Trophoblast cell (in vitro differentiated cells and primary cell): ENCODE measurements around the gene HTT.

Experiments
- DNase-seq, 2 donors: peaks; one replicate each; pipeline ENCODE4 v3.0.0-alpha.2; 2016
- H2AFZ ChIP-seq: 2 replicates; pipeline ENCODE4 v1.6.1; 2013; ENCODE audit warnings: low read length, moderate library complexity, mild to moderate bottlenecking; ENCODE audit not compliant: insufficient read depth, poor library complexity
- H2AK5ac ChIP-seq: 2 replicates; pipeline ENCODE4 v1.6.1; 2013; ENCODE audit warnings: mild to moderate bottlenecking, low read length
- H2BK120ac ChIP-seq: 2 replicates; pipeline ENCODE4 v1.6.1; 2013; ENCODE audit warnings: low read length, mild to moderate bottlenecking, moderate library complexity; ENCODE audit not compliant: insufficient read depth, poor library complexity
- H2BK12ac ChIP-seq: 2 replicates; pipeline ENCODE4 v1.6.1; 2013; ENCODE audit warnings: mild to moderate bottlenecking, low read length, moderate library complexity
- H2BK5ac ChIP-seq: 2 replicates; pipeline ENCODE4 v1.6.1; 2013; ENCODE audit warnings: low read length, low read depth, moderate library complexity, mild to moderate bottlenecking; ENCODE audit not compliant: poor library complexity
- H3K14ac ChIP-seq: 2 replicates; pipeline ENCODE4 v1.6.1; 2013; ENCODE audit warnings: mild to moderate bottlenecking, low read length
- H3K18ac ChIP-seq: 2 replicates; pipeline ENCODE4 v1.6.1; 2013; ENCODE audit warnings: mild to moderate bottlenecking, low read length
- H3K23ac ChIP-seq: 2 replicates; pipeline ENCODE4 v1.6.1; 2013; ENCODE audit warnings: low read length
- H3K27ac ChIP-seq: 2 replicates; pipeline ENCODE4 v1.5.1; 2013; ENCODE audit warnings: low read depth, mild to moderate bottlenecking, inconsistent platforms, low read length, moderate library complexity
- H3K27me3 ChIP-seq: 2 replicates; pipeline ENCODE4 v1.6.1; 2013; ENCODE audit warnings: inconsistent platforms, mild to moderate bottlenecking, low read length, moderate library complexity; ENCODE audit not compliant: insufficient read depth
- H3K36me3 ChIP-seq, 2 experiments: 1 replicate in 1 of 2; 2 replicates in 1 of 2; pipeline ENCODE4 v1.6.1; 2013; ENCODE audit warnings: low read length in 2 of 2, mild to moderate bottlenecking in 2 of 2, moderate library complexity in 1 of 2; ENCODE audit not compliant: insufficient read depth in 2 of 2, control insufficient read depth in 1 of 2
- H3K4ac ChIP-seq: 2 replicates; pipeline ENCODE4 v1.6.1; 2013; ENCODE audit warnings: low read depth, mild to moderate bottlenecking, low read length, moderate library complexity
- H3K4me1 ChIP-seq, 2 experiments: 1 replicate in 1 of 2; 2 replicates in 1 of 2; pipeline ENCODE4 v1.6.1; 2013; ENCODE audit warnings: low read length in 2 of 2, mild to moderate bottlenecking in 2 of 2, moderate library complexity in 1 of 2; ENCODE audit not compliant: insufficient read depth in 2 of 2, control insufficient read depth in 1 of 2
- H3K4me2 ChIP-seq: 2 replicates; pipeline ENCODE4 v1.6.1; 2013; ENCODE audit warnings: inconsistent platforms, mild to moderate bottlenecking, low read length, moderate library complexity
- H3K4me3 ChIP-seq: 2 replicates; pipeline ENCODE4 v1.5.1; 2013; ENCODE audit warnings: mild to moderate bottlenecking, low read depth, low read length, inconsistent platforms
- H3K79me1 ChIP-seq: one replicate; pipeline ENCODE4 v1.6.1; 2013; ENCODE audit warnings: low read length
- H3K79me2 ChIP-seq: 2 replicates; pipeline ENCODE4 v1.6.1; 2013; ENCODE audit warnings: low read length, mild to moderate bottlenecking; ENCODE audit not compliant: control insufficient read depth, insufficient read depth, poor library complexity
- H3K9ac ChIP-seq: 2 replicates; pipeline ENCODE4 v1.6.1; 2013; ENCODE audit warnings: mild to moderate bottlenecking, low read length
- H3K9me3 ChIP-seq: 2 replicates; pipeline ENCODE4 v1.6.1; 2013; ENCODE audit warnings: low read depth, mild to moderate bottlenecking, control low read depth, inconsistent platforms, low read length; ENCODE audit not compliant: insufficient read depth
- H4K12ac ChIP-seq: 2 replicates; pipeline ENCODE4 v1.6.1; 2013; ENCODE audit warnings: low read depth, mild to moderate bottlenecking, low read length, moderate library complexity
- H4K8ac ChIP-seq: 2 replicates; pipeline ENCODE4 v1.6.1; 2013; ENCODE audit warnings: low read depth, mild to moderate bottlenecking, low read length, moderate library complexity
- H4K91ac ChIP-seq: one replicate; pipeline ENCODE4 v1.6.1; 2013; ENCODE audit warnings: low read depth, mild to moderate bottlenecking, low read length, moderate library complexity
- WGBS: extraction: QIAGEN DNeasy Blood & Tissue Kit; methylation state at CpG from one replicate; pipeline ENCODE4 v1.1.7; 2013; ENCODE audit warnings: missing lambda C conversion rate; ENCODE audit not compliant: insufficient read length, insufficient coverage; ENCODE audit errors: extremely low coverage; 5-methylcytosine and 5-hydroxymethylcytosine counted together

Gene HTT

GRCh38 chr4:3218824-3219760 is 144.6 kb downstream of the HTT start:
- Histone ChIP-seq H2AK5ac (no peak overlapping the region), H3K36me3 (peaks cover 57 to 74% of the 10 kb centered on the region in 2 experiments), H2AFZ (no peak overlapping the region), H3K27ac (no peak overlapping the region), H3K9ac (no peak overlapping the region), H3K23ac (no peak overlapping the region), H3K9me3 (no peaks in the 10 kb centered on the region), H4K91ac (no peak overlapping the region), H2BK120ac (no peak overlapping the region), H4K8ac (no peak overlapping the region), H3K4me3 (no peak overlapping the region), H3K4me1 (peaks cover 0 to 4% of the 10 kb centered on the region in 2 experiments), H4K12ac (no peak overlapping the region), H3K4ac (no peak overlapping the region), H3K27me3 (no peaks in the 10 kb centered on the region), H2BK5ac (no peak overlapping the region), H2BK12ac (no peak overlapping the region), H3K4me2 (no peak overlapping the region), H3K14ac (no peak overlapping the region), H3K79me1 (no peaks in the 10 kb centered on the region), H3K18ac (no peak overlapping the region), H3K79me2 (no peaks in the 10 kb centered on the region)
- DNase-seq, result peak; percentile 29 to 68
- WGBS, result no CpG with 5 or more reads among the region's 20 CpGs

DNA sequence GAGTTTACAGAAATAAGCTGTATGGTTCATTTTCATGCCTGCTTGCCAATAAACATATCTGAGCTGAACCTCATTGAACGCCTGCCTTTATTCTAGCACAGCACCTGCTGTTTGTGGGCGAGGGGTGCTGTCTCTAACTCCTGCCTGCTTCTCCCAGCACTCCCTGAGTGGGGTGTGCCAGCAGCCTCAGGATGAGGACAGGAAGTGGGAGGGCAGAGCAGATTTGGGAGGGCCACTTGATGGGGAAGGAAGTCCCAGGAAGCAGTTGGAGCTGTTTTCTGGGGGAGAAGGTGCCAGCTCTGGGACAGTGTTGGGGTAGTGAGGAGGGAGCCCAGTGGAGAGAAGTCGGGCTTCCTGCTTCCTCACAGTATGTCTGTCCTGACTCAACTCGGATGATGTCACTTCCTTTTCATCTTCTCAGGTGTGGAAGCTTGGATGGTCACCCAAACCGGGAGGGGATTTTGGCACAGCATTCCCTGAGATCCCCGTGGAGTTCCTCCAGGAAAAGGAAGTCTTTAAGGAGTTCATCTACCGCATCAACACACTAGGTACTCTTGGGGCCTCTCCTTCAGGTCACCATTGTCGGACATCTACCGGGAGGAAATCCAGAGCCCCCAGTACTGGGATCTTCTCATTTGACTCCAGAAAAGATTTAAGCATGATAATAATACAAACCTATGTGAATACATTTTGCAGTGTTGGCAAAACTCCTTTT is 145.4 kb downstream of the HTT start:
- H3K79me1 ChIP-seq, result no peaks in the 10 kb centered on the region
- H4K91ac ChIP-seq, result no peak overlapping the region
- no peak overlapping the region for H3K4ac ChIP-seq
- H4K12ac ChIP-seq, result no peak overlapping the region
- no peak overlapping the region for H3K18ac ChIP-seq
- H3K23ac ChIP-seq, result no peak overlapping the region
- no CpG with 5 or more reads among the region's 9 CpGs for WGBS
- no peak overlapping the region for H3K14ac ChIP-seq
- H2BK12ac ChIP-seq, result no peak overlapping the region
- H2AFZ ChIP-seq, result no peak overlapping the region
- H3K9me3 ChIP-seq, result no peaks in the 10 kb centered on the region
- H2BK5ac ChIP-seq, result no peak overlapping the region
- H3K4me3 ChIP-seq, result no peak overlapping the region
- no peaks in the 10 kb centered on the region for H3K27me3 ChIP-seq
- no peak overlapping the region for H3K9ac ChIP-seq
- H3K79me2 ChIP-seq, result no peaks in the 10 kb centered on the region
- no peak for DNase-seq
- H2BK120ac ChIP-seq, result no peak overlapping the region
- H4K8ac ChIP-seq, result no peak overlapping the region
- H3K4me1 ChIP-seq, result peaks cover 0 to 4% of the 10 kb centered on the region in 2 experiments
- H3K4me2 ChIP-seq, result no peak overlapping the region
- H3K36me3 ChIP-seq, result peaks cover 62 to 80% of the 10 kb centered on the region in 2 experiments
- no peak overlapping the region for H2AK5ac ChIP-seq
- H3K27ac ChIP-seq, result no peak overlapping the region

DNA sequence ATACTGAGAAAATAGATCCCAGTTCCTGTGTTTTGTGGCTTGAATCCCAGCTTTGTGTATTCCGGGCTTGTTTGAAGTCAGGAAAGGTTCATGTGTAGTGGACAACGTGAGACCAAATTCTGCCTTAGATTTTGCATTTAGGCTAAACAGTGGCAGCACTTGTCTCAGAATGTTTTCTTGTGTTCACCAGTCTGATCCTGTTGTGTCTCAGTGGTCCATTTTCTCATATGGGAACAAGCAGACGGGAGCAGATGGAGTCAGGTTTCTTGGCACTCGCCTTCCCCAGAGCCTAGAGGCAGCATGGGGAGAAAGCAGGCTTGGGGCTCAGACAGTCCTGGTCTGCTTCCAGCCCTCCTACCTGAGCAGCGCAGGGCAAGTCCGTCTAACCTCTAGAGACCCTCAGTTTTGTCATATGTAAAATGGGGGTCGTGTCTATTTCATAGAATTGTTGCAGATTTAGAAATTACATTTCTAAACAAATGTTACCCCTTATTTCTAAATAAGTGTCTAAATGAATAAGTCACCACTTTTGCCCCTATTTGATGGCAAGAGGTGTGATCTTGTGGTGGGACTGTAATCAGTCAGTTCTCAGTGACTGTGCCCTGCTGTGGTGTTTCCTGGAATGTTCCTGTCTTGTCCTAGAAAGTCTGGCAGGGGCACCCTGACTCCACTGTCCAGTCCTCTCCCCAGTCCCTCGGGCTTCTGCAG is 146.1 kb downstream of the HTT start:
- Histone ChIP-seq H3K9me3 (no peaks in the 10 kb centered on the region), H4K8ac (no peak overlapping the region), H2BK120ac (no peak overlapping the region), H3K23ac (no peak overlapping the region), H2AFZ (no peak overlapping the region), H3K36me3 (peaks cover 66 to 82% of the 10 kb centered on the region in 2 experiments), H3K27me3 (no peaks in the 10 kb centered on the region), H3K9ac (no peak overlapping the region), H3K18ac (no peak overlapping the region), H3K14ac (no peak overlapping the region), H2AK5ac (no peak overlapping the region), H3K79me1 (no peaks in the 10 kb centered on the region), H4K91ac (no peak overlapping the region), H2BK5ac (no peak overlapping the region), H3K27ac (no peak overlapping the region), H3K79me2 (no peaks in the 10 kb centered on the region), H4K12ac (no peak overlapping the region), H2BK12ac (no peak overlapping the region), H3K4me3 (no peak overlapping the region), H3K4ac (no peak overlapping the region), H3K4me2 (no peak overlapping the region), H3K4me1 (no peaks in the 10 kb centered on the region)
- no peak for DNase-seq
- whole genome bisulfite sequencing, result no CpG with 5 or more reads among the region's 8 CpGs

GRCh38 chr4:3221184-3221494 is 146.7 kb downstream of the HTT start:
- Histone ChIP-seq H3K9me3 (no peaks in the 10 kb centered on the region), H2BK12ac (no peak overlapping the region), H3K18ac (no peak overlapping the region), H3K4me3 (no peak overlapping the region), H3K23ac (no peak overlapping the region), H3K79me2 (no peaks in the 10 kb centered on the region), H2BK5ac (no peak overlapping the region), H3K79me1 (no peaks in the 10 kb centered on the region), H3K36me3 (peaks cover 66 to 81% of the 10 kb centered on the region in 2 experiments), H4K12ac (no peak overlapping the region), H3K27ac (no peak overlapping the region), H3K14ac (no peak overlapping the region), H3K4ac (no peak overlapping the region), H3K4me1 (no peaks in the 10 kb centered on the region), H2BK120ac (no peak overlapping the region), H4K91ac (no peak overlapping the region), H2AFZ (no peak overlapping the region), H4K8ac (no peak overlapping the region), H3K4me2 (no peak overlapping the region), H3K9ac (no peak overlapping the region), H3K27me3 (no peaks in the 10 kb centered on the region), H2AK5ac (no peak overlapping the region)
- no CpG with 5 or more reads among the region's 8 CpGs for WGBS
- DNase-seq, result no peak
